HG02623 (cell line): ENCODE measurements around the gene CDK5.

ENCODE experiments used
- ATAC-seq: cut with Tn5 transposase; IDR thresholded peaks from one replicate; pipeline ENCODE4 v1.9.1; 2021; ENCODE audit warnings: moderate library complexity; ENCODE audit not compliant: unreplicated experiment

Gene CDK5

GRCh38 chr7:151087245-151088018 lies 29.7 kb upstream of the CDK5 start:
- ATAC-seq = peak; percentile 20

GRCh38 chr7:151086802-151087244 lies 29.1 kb upstream of the CDK5 start:
- no peak for ATAC-seq

GRCh38 chr7:151085691-151086620 lies 28.3 kb upstream of the CDK5 start, which contains the start of gene AGAP3:
TSS of gene AGAP3 (plus strand) at chr7:151086475. CDS start at chr7:151086742, 267 bp downstream.
- ATAC-seq = peak; percentile 39

GRCh38 chr7:151085329-151085690 lies 27.6 kb upstream of the CDK5 start:
- no peak for ATAC-seq

GRCh38 chr7:151083824-151084160 lies 26.1 kb upstream of the CDK5 start:
- no peak for ATAC-seq

- peak; percentile 43 for ATAC-seq
These were observed 25.6 kb upstream of the CDK5 start, which contains the start of gene TMUB1 for GRCh38 chr7:151083071-151083823. TSS of gene TMUB1 (minus strand) at chr7:151083493. CDS start at chr7:151082563, 930 bp downstream.

- ATAC-seq = no peak
These were observed 24.7 kb upstream of the CDK5 start for GRCh38 chr7:151082141-151083070.

- ATAC-seq = no peak
These were observed 23.7 kb upstream of the CDK5 start for GRCh38 chr7:151081170-151082101.

- ATAC-seq = peak; percentile 70
These were observed 22.9 kb upstream of the CDK5 start, which contains the start of gene FASTK for GRCh38 chr7:151080522-151081169. TSS of gene FASTK (minus strand) at chr7:151080809. CDS start at chr7:151080766, 43 bp downstream.

- peak; percentile 1 for ATAC-seq
These were observed 22.4 kb upstream of the CDK5 start for GRCh38 chr7:151080067-151080521.

GRCh38 chr7:151079199-151079910 lies 21.7 kb upstream of the CDK5 start:
- no peak for ATAC-seq

GRCh38 chr7:151078233-151079040 lies 20.7 kb upstream of the CDK5 start:
- ATAC-seq = no peak

GRCh38 chr7:151077705-151078232 lies 20.1 kb upstream of the CDK5 start:
- ATAC-seq = no peak

- ATAC-seq = no peak
These were observed 19.4 kb upstream of the CDK5 start for GRCh38 chr7:151076863-151077704.

GRCh38 chr7:151075978-151076426 lies 18.3 kb upstream of the CDK5 start:
- no peak for ATAC-seq

- ATAC-seq = no peak
These were observed 17.9 kb upstream of the CDK5 start for GRCh38 chr7:151075662-151075971.
